ENCODE measurements around the gene RNASE8.
"Not testable (repeated sequence)": the region's sequence is repeated elsewhere in the genome, so short reads cannot be mapped to it uniquely, and the experiment has no call there.

RNASE8 gene

GRCh38 chr14:21030531-21030930, 27.1 kb upstream of the RNASE8 start:
- DNase-seq = no peak

- no peak for DNase-seq
Observed at GRCh38 chr14:21032326-21033132, 25.1 kb upstream of the RNASE8 start.

GRCh38 chr14:21033133-21033698, 24.4 kb upstream of the RNASE8 start:
- no peak for DNase-seq

DNA sequence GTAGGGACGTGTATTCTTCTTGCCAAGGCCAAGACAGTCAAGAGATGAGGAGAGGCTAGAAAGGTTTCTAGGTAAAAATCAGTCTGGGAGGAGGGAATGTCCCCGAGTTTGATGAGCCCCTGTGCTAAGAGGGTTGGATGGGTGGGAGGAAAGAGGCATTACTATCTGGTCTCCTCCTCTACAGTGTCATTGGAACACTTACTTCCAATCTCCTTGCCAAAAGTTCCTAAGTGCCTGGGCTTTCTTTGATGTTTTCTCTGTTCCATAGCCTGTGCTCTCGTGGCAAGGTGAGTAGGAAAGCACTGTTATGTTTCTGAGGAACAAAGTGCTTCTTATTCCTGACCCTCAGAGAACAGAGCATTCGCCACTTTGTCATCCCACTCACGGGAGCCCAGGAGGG, 22.9 kb upstream of the RNASE8 start, which contains the start of gene RNASE13:
Gene RNASE13, minus strand, starts transcription at position 101 of the 400 bp plus-strand sequence. CDS start 519 bp downstream, outside the sequence.
- DNase-seq = no peak

- DNase-seq = no peak
Observed at GRCh38 chr14:21036751-21037150, 20.9 kb upstream of the RNASE8 start.

- DNase-seq = no peak
Observed at GRCh38 chr14:21037156-21037555, 20.5 kb upstream of the RNASE8 start.

- DNase-seq = no peak
Observed at GRCh38 chr14:21038441-21039422, 18.9 kb upstream of the RNASE8 start.

GRCh38 chr14:21039585-21040369, 17.8 kb upstream of the RNASE8 start:
- no peak for DNase-seq

GRCh38 chr14:21040370-21040925, 17.2 kb upstream of the RNASE8 start:
- DNase-seq = no peak

- DNase-seq = not testable (repeated sequence)
Observed at GRCh38 chr14:21040941-21041340, 16.7 kb upstream of the RNASE8 start.

GRCh38 chr14:21041676-21042433, 15.8 kb upstream of the RNASE8 start, which contains the start of gene RNASE7:
TSS of gene RNASE7 (plus strand) at chr14:21042362. CDS start at chr14:21042993, 631 bp downstream.
- DNase-seq = no peak

GRCh38 chr14:21042918-21043317, 14.7 kb upstream of the RNASE8 start:
- no peak for DNase-seq

DNA sequence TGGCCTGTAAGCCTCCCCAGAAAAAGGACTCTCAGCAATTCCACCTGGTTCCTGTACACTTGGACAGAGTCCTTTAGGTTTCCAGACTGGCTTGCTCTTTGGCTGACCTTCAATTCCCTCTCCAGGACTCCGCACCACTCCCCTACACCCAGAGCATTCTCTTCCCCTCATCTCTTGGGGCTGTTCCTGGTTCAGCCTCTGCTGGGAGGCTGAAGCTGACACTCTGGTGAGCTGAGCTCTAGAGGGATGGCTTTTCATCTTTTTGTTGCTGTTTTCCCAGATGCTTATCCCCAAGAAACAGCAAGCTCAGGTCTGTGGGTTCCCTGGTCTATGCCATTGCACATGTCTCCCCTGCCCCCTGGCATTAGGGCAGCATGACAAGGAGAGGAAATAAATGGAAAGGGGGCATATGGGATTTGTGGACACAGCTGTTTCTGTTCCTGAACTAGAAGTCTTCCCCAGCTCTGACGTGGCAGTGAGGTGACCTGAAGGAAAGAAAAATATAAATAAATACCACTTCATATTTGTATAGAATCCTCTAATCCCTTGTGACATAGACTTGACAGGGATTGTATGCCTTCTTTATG, 14.1 kb upstream of the RNASE8 start:
- no peak for DNase-seq

- DNase-seq = no peak
Observed at GRCh38 chr14:21043974-21044618, 13.5 kb upstream of the RNASE8 start.

DNA sequence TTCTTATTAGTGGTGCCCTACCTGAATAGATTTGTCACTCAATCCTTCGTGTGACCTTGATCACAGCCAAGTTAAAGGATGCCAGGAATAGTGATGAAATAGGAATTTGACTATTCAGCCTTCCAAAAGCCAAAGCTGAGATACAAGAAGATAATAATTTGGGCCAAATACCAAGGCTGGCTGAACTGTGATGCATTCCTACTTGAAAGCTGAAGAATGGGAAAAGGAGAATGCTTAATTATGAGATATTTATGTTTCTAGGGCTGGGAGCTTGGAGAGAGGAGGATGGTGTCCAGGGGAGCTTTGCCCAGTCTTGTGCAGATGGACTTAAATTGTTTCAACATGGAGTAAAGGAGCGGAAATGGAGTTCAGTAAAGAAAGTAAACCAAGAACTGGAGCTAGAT, 10.2 kb upstream of the RNASE8 start:
- no peak for DNase-seq

DNA sequence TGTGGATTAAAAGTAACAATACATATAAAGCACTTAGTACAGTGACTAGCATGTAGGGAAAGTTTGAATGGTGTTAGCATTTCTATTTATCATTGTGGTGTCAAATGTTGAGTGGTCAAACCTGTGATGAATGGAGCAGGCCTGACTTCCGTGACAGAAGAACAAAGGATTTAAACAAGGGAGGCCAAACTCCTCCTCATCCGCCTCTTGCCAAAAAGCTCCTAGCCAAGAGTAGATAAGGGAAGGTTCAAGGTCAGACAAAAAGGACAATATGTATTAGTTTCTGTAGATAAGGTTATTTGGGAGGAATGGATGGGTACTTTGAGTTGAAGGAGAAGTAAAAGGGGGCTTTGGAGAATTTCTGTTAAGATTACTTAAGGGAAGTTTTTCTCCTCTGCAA, 9.0 kb upstream of the RNASE8 start:
- no peak for DNase-seq

- no peak for DNase-seq
Observed at GRCh38 chr14:21049271-21049673, 8.3 kb upstream of the RNASE8 start.

- no peak for DNase-seq
Observed at GRCh38 chr14:21050597-21050996, 7.0 kb upstream of the RNASE8 start.

DNA sequence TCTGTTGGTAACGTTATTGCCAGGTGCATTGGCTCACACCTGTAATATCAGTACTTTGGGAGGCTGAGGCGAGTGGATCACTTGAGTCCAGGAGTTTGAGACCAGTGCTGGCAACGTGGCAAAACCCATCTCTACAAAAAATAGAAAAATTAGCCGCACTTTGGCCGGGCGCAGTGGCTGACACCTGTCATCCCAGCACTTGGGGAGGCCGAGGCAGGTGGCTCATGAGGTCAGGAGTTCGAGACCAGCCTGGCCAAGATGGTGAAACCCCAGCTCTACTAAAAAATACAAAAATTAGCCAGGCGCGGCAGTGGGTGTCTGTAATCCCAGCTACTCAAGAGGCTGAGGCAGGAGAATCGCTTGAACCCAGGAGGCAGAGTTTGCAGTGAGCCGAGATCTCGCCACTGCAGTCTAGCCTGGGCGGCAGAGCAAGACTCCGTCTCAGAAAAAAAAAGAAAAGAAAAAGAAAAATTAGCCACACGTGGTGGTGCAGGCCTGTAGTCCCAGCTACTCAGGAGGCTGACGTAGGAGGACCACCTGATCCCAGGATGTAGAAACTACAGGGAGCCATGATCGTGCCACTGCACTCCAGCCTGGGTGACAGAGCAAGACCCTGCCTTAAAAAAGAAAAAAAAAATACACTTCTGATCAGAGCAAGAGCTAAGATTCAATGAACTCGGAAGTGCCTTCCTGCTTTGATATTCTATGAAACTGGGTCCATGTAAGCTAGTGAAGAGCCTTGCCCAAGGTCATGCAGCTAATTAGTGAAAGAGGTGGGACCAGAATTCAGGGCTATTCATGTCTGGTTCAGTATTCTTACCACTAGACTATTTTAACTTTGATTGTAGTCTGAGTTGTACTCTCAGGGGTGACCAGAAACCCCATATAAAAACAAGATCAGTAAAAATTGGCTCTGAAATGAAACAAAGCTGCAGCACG, 4.2 kb upstream of the RNASE8 start:
- no peak for DNase-seq

Measured in activated CD4-positive, CD25-positive, alpha-beta regulatory T cell treated with anti-CD3 and anti-CD28 coated beads, Interleukin-2, amount 50 U/mL, for 72 hours (primary cell).